ENCODE data around the gene AUTS2. TPM values are rescaled to one million over a fixed set of nuclear protein-coding genes. Genes with fewer than 3 reads are reported as not detected.

Gene AUTS2
- total and polyA plus RNA-seq, 9 of the 15 experiments (the other 6 are each of a cell fraction or from before 2014, with no cell fraction given): 0.58 TPM; not detected in 8

GRCh38 chr7:70678621-70679251 is 1080.5 kb downstream of the AUTS2 start:
- BruUV-seq (replicated peaks): no TSS peak
- WGBS (ENCODE audit: insufficient coverage, low coverage, missing lambda C conversion rate): 1% methylated on average over 4 of the region's 4 CpGs
- Histone ChIP-seq H3K9me1 (ENCODE audit: control insufficient read depth, insufficient read depth, low read length) (no peaks in the 10 kb centered on the region), H3K27ac (ENCODE audit: extremely low read depth, low read depth, low read length) (no peak overlapping the region), H3K4me1 (replicated peaks in 1 of 2; ENCODE audit: control insufficient read depth in 2 of 2, insufficient read depth in 2 of 2, low read length in 2 of 2) (no peaks in the 10 kb centered on the region), H4K20me1 (replicated peaks; ENCODE audit: control insufficient read depth, insufficient read depth, low read length) (no peaks in the 10 kb centered on the region; the same call in 1 of the 2 replicates), H3K9me3 (replicated peaks; ENCODE audit: control insufficient read depth, insufficient read depth, low read depth, low read length) (no peaks in the 10 kb centered on the region), H3K4me3 (no peak overlapping the region), H3K79me2 (ENCODE audit: control insufficient read depth, insufficient read depth, low read length) (no peaks in the 10 kb centered on the region), H3K4me2 (ENCODE audit: insufficient read depth, low read length) (no peak overlapping the region), H3K36me3 (ENCODE audit: control insufficient read depth, insufficient read depth, low read length) (no peaks in the 10 kb centered on the region), H3K27me3 (ENCODE audit: control insufficient read depth in 2 of 2, insufficient read depth in 2 of 2, low read length in 2 of 2) (peaks cover 4 to 17% of the 10 kb centered on the region in 2 experiments; a peak in 4 of 5 replicates), H3K9ac (ENCODE audit: insufficient read depth in 1 of 2, low read depth in 2 of 2, low read length in 2 of 2) (no peak overlapping the region), H2AFZ (ENCODE audit: low read depth, low read length) (no peak overlapping the region)
- intact Hi-C loops (cut with micrococcal nuclease) (no loop called here), in situ Hi-C loops (cut with MboI) (no loop called here)
- no peak for TF ChIP-seq MCM7 (IDR thresholded peaks at IDR 0.05)
- no peak for TF ChIP-seq KLF16 (IDR thresholded peaks at IDR 0.05)
- no peak for TF ChIP-seq BCOR (IDR thresholded peaks at IDR 0.05)
- TF ChIP-seq ZNF316 (IDR thresholded peaks at IDR 0.05): no peak
- no peak for TF ChIP-seq ZNF436 (CRISPR knock-in tag; IDR thresholded peaks at IDR 0.05)
- TF ChIP-seq RBM17 (IDR thresholded peaks at IDR 0.05; ENCODE audit: borderline replicate concordance, low read depth, low read length): no peak
- no peak for TF ChIP-seq MAX (CRISPR knock-in tag; IDR thresholded peaks at IDR 0.05)
- TF ChIP-seq ARID4B (CRISPR knock-in tag; IDR thresholded peaks at IDR 0.05): no peak
- TF ChIP-seq ATF1 (CRISPR knock-in tag; IDR thresholded peaks at IDR 0.05): no peak
- TF ChIP-seq ATF1 (tag; IDR thresholded peaks at IDR 0.05): no peak
- TF ChIP-seq FIP1L1 (IDR thresholded peaks at IDR 0.05; ENCODE audit: low read depth, low read length, poor library complexity, severe bottlenecking): no peak
- TF ChIP-seq RNF2 (IDR thresholded peaks at IDR 0.05): no peak
- TF ChIP-seq HEY1 (CRISPR knock-in tag; IDR thresholded peaks at IDR 0.05; ENCODE audit: borderline replicate concordance): no peak
- no peak for TF ChIP-seq ERF (CRISPR knock-in tag; IDR thresholded peaks at IDR 0.05)
- no peak for TF ChIP-seq BCLAF1 (IDR thresholded peaks at IDR 0.05; ENCODE audit: borderline replicate concordance in 1 of 2, control insufficient read depth in 1 of 2, low read depth in 2 of 2, low read length in 1 of 2)
- TF ChIP-seq ATF7 (IDR thresholded peaks at IDR 0.05): no peak
- TF ChIP-seq TAL1 (IDR thresholded peaks at IDR 0.05): no peak
- TF ChIP-seq SMARCA4 (IDR thresholded peaks at IDR 0.05): no peak
- no peak for TF ChIP-seq IRF2 (CRISPR knock-in tag; IDR thresholded peaks at IDR 0.05)
- ATAC-seq (no peak), DNase-seq (ENCODE audit: extremely low read depth in 1 of 4, low spot score in 3 of 4) (no peak), FAIRE-seq (no peak)
- CTCF ChIA-PET (ENCODE audit: low intra/inter-chr PET ratio): no interaction called here
- POLR2A ChIA-PET: no interaction called here
